ENCODE data around the gene MIXL1. TPM values are rescaled to one million over a fixed set of nuclear protein-coding genes. Genes with fewer than 3 reads are reported as not detected.
"Not testable (repeated sequence)": the region's sequence is repeated elsewhere in the genome, so short reads cannot be mapped to it uniquely, and the experiment has no call there.

The MIXL1 gene
- total RNA-seq, 1 experiment from 2014 or later = not detected

- DNase-seq (ENCODE audit: low read depth) = no peak
These were observed 8.2 kb upstream of the MIXL1 start for GRCh38 chr1:226215239-226215638.

- no peak for DNase-seq (ENCODE audit: low read depth)
These were observed 7.4 kb upstream of the MIXL1 start for GRCh38 chr1:226216056-226216455.

GRCh38 chr1:226217273-226217672 lies 6.2 kb upstream of the MIXL1 start:
- DNase-seq (ENCODE audit: low read depth) = no peak

- no peak for DNase-seq (ENCODE audit: low read depth)
These were observed 2.8 kb upstream of the MIXL1 start for GRCh38 chr1:226220473-226221189.

GRCh38 chr1:226222686-226223085 lies 778 bp upstream of the MIXL1 start:
- no peak for DNase-seq (ENCODE audit: low read depth)

- DNase-seq (ENCODE audit: low read depth) = no peak
These were observed 351 bp downstream of the MIXL1 start for GRCh38 chr1:226223786-226224244.

GRCh38 chr1:226226601-226227000 lies 3.1 kb downstream of the MIXL1 start:
- DNase-seq (ENCODE audit: low read depth) = no peak

- no peak for DNase-seq (ENCODE audit: low read depth)
These were observed 9.8 kb downstream of the MIXL1 start for GRCh38 chr1:226233293-226233692.

- DNase-seq (ENCODE audit: low read depth) = no peak
These were observed 10.3 kb downstream of the MIXL1 start for GRCh38 chr1:226233806-226234205.

GRCh38 chr1:226236826-226237225 lies 13.4 kb downstream of the MIXL1 start:
- DNase-seq (ENCODE audit: low read depth) = no peak

GRCh38 chr1:226239421-226239820 lies 16.0 kb downstream of the MIXL1 start:
- DNase-seq (ENCODE audit: low read depth) = no peak

GRCh38 chr1:226248091-226248490 lies 24.6 kb downstream of the MIXL1 start:
- DNase-seq (ENCODE audit: low read depth) = no peak

GRCh38 chr1:226248796-226249195 lies 25.3 kb downstream of the MIXL1 start:
- no peak for DNase-seq (ENCODE audit: low read depth)

- DNase-seq (ENCODE audit: low read depth) = no peak
These were observed 27.0 kb downstream of the MIXL1 start for GRCh38 chr1:226250511-226250910.

- DNase-seq (ENCODE audit: low read depth) = not testable (repeated sequence)
These were observed 29.4 kb downstream of the MIXL1 start for GRCh38 chr1:226252841-226253240.

- no peak for DNase-seq (ENCODE audit: low read depth)
These were observed 30.5 kb downstream of the MIXL1 start for GRCh38 chr1:226253933-226254332.

GRCh38 chr1:226255380-226255779 lies 31.9 kb downstream of the MIXL1 start:
- DNase-seq (ENCODE audit: low read depth) = no peak

- DNase-seq (ENCODE audit: low read depth) = no peak
These were observed 38.4 kb downstream of the MIXL1 start for GRCh38 chr1:226261818-226262217.

GRCh38 chr1:226268421-226269124 lies 45.1 kb downstream of the MIXL1 start:
- peak; percentile 68 for DNase-seq (ENCODE audit: low read depth)

GRCh38 chr1:226272233-226272902 lies 48.9 kb downstream of the MIXL1 start:
- not testable (repeated sequence) for DNase-seq (ENCODE audit: low read depth)

GRCh38 chr1:226274138-226274537 lies 50.7 kb downstream of the MIXL1 start:
- DNase-seq (ENCODE audit: low read depth) = no peak

- no peak for DNase-seq (ENCODE audit: low read depth)
These were observed 52.7 kb downstream of the MIXL1 start for GRCh38 chr1:226276077-226276682.

Data from M059J (cell line).